GM23248 (cell line): Measurements from ENCODE around the gene NCKIPSD. TPM values are rescaled to one million over a fixed set of nuclear protein-coding genes. Genes with fewer than 3 reads are reported as not detected.

Experiments
- DNase-seq: peaks from one replicate; pipeline ENCODE4 v3.0.0-alpha.2; 2015
- H2AFZ ChIP-seq: fragments of 200-600 bp; sonication (generic); 2 replicates; pipeline ENCODE4 v1.6.1; 2016; ENCODE audit warnings: antibody characterized with exemption
- H3F3A ChIP-seq: fragments of 200-600 bp; sonication (generic); 2 replicates; pipeline ENCODE4 v1.6.1; 2016; ENCODE audit warnings: mild to moderate bottlenecking, antibody characterized with exemption, mixed run types; ENCODE audit not compliant: insufficient read depth
- H3K27ac ChIP-seq: fragments of 200-600 bp; sonication (generic); 2 replicates; pipeline ENCODE4 v1.5.1; 2016; ENCODE audit warnings: mild to moderate bottlenecking
- H3K27me3 ChIP-seq: fragments of 200-600 bp; sonication (generic); replicated peaks from 2 replicates; pipeline ENCODE4 v1.6.1; 2016; ENCODE audit warnings: mild to moderate bottlenecking; ENCODE audit not compliant: insufficient read depth
- H3K36me3 ChIP-seq: fragments of 200-600 bp; sonication (generic); 2 replicates; pipeline ENCODE4 v1.6.1; 2016; ENCODE audit warnings: low read depth, mild to moderate bottlenecking
- H3K4me1 ChIP-seq: fragments of 200-600 bp; sonication (generic); 2 replicates; pipeline ENCODE4 v1.6.1; 2016; ENCODE audit warnings: mild to moderate bottlenecking; ENCODE audit not compliant: insufficient read depth
- H3K4me2 ChIP-seq: fragments of 200-600 bp; sonication (generic); one replicate; pipeline ENCODE4 v1.6.1; 2016; ENCODE audit warnings: mild to moderate bottlenecking; ENCODE audit not compliant: unreplicated experiment
- H3K4me3 ChIP-seq: fragments of 200-600 bp; sonication (generic); 2 replicates; pipeline ENCODE4 v1.5.1; 2016; ENCODE audit warnings: mild to moderate bottlenecking
- H3K79me2 ChIP-seq: fragments of 200-600 bp; sonication (generic); 2 replicates; pipeline ENCODE4 v1.6.1; 2016; ENCODE audit warnings: mild to moderate bottlenecking; ENCODE audit not compliant: insufficient read depth
- H3K9ac ChIP-seq: fragments of 200-600 bp; sonication (generic); 2 replicates; pipeline ENCODE4 v1.6.1; 2016; ENCODE audit warnings: mild to moderate bottlenecking
- H3K9me2 ChIP-seq: fragments of 200-600 bp; sonication (generic); 2 replicates; pipeline ENCODE4 v1.6.1; 2016; ENCODE audit warnings: mixed run types, mild to moderate bottlenecking, moderate library complexity; ENCODE audit not compliant: insufficient read depth
- H3K9me3 ChIP-seq: fragments of 200-600 bp; sonication (generic); one replicate; pipeline ENCODE4 v1.6.1; 2017; ENCODE audit warnings: low read depth
- H4K20me1 ChIP-seq: fragments of 200-600 bp; sonication (generic); 2 replicates; pipeline ENCODE4 v1.6.0; 2016; ENCODE audit not compliant: insufficient read depth
- EZH2 ChIP-seq: fragments of 200-600 bp; sonication (generic); IDR thresholded peaks from 2 replicates; pipeline ENCODE4 v1.6.1; 2018; ENCODE audit warnings: antibody characterized with exemption, mild to moderate bottlenecking; ENCODE audit not compliant: insufficient read depth, poor library complexity, severe bottlenecking
- EZH2phosphoT487 ChIP-seq: fragments of 200-600 bp; sonication (generic); IDR thresholded peaks from 2 replicates; pipeline ENCODE4 v1.6.1; 2018; ENCODE audit warnings: antibody characterized with exemption, moderate library complexity, mild to moderate bottlenecking, low read depth; ENCODE audit not compliant: insufficient read depth
- WGBS, 2 experiments: methylation state at CpG; one replicate each; pipeline ENCODE4 v1.1.6; 2015 to 2017; ENCODE audit warnings: low lambda C conversion rate in 2 of 2, low coverage in 1 of 2; ENCODE audit errors: missing lambda C conversion rate in 2 of 2; 5-methylcytosine and 5-hydroxymethylcytosine counted together
- in situ Hi-C: fragments of 300-500 bp; cut with MboI; formaldehyde crosslinking; loops from 2 replicates; pipeline ENCODE4 v1.15.0; 2020
- polyA plus RNA-seq: library from polyadenylated mRNA; unstranded; fragments of >200 nt; fragmentation: Nextera tagmentation; extraction: Ambion mirVana; gene quantifications from 2 replicates; pipeline ENCODE4 v1.2.1, GENCODE V29; 2016
- total RNA-seq: library from RNA; depleted of rRNA; stranded (reverse); fragments of >200 nt; shearing (Covaris generic); gene quantifications from 2 replicates; pipeline ENCODE4 v1.2.3, GENCODE V29; 2014

The NCKIPSD gene
- total and polyA plus RNA-seq, 2 experiments from 2014 or later = 20.6 to 32.5 TPM

GRCh38 chr3:48700731-48701405 is 15.2 kb upstream of the NCKIPSD start:
- H3K36me3 ChIP-seq = no peaks in the 10 kb centered on the region

GRCh38 chr3:48698891-48699290 is 13.2 kb upstream of the NCKIPSD start:
- Histone ChIP-seq H4K20me1 (peaks cover 6% of the 10 kb centered on the region), H3K4me1 (peaks cover 18% of the 10 kb centered on the region), H3K27me3 (no peaks in the 10 kb centered on the region), H3K9me2 (no peaks in the 10 kb centered on the region), H3K36me3 (0 out of 2 replicates have a peak, but pooled peaks cover under 1% of the 10 kb centered on the region), H3K9me3 (no peaks in the 10 kb centered on the region), H3F3A (peaks cover 24% of the 10 kb centered on the region), H2AFZ (no peak overlapping the region), H3K9ac (no peak overlapping the region), H3K4me2 (no peak overlapping the region), H3K79me2 (peaks cover 87% of the 10 kb centered on the region), H3K4me3 (no peak overlapping the region), H3K27ac (no peak overlapping the region)
- TF ChIP-seq EZH2phosphoT487 (no peak), EZH2 (no peak)
- in situ Hi-C loops = no loop called here
- no peak for DNase-seq
- 97 to 99% methylated on average over 8 of the region's 8 CpGs for WGBS, 2 experiments

More at GRCh38 chr3:48700731-48701405, 15.2 kb upstream of the NCKIPSD start:
- Histone ChIP-seq H3K4me3 (no peak overlapping the region), H4K20me1 (peaks cover 6% of the 10 kb centered on the region), H3K4me1 (peaks cover 11% of the 10 kb centered on the region), H3K9ac (no peak overlapping the region), H3K9me2 (no peaks in the 10 kb centered on the region), H3K79me2 (peaks cover 100% of the 10 kb centered on the region), H3K4me2 (no peak overlapping the region), H3K27ac (no peak overlapping the region), H2AFZ (no peak overlapping the region), H3K27me3 (no peaks in the 10 kb centered on the region), H3K9me3 (no peaks in the 10 kb centered on the region), H3F3A (peaks cover 11% of the 10 kb centered on the region)
- in situ Hi-C loops = no loop called here
- TF ChIP-seq EZH2 (no peak), EZH2phosphoT487 (no peak)
- WGBS, 2 experiments = 92 to 98% methylated on average over 11 of the region's 11 CpGs
- DNase-seq = no peak

GRCh38 chr3:48697952-48698351 is 12.2 kb upstream of the NCKIPSD start:
- no peak overlapping the region for H3K9ac ChIP-seq
- peaks cover 27% of the 10 kb centered on the region for H3K4me1 ChIP-seq
- H3K9me2 ChIP-seq = no peaks in the 10 kb centered on the region
- no peak overlapping the region for H3K27ac ChIP-seq
- no peak overlapping the region for H2AFZ ChIP-seq
- in situ Hi-C loops = no loop called here
- H3K4me2 ChIP-seq = no peak overlapping the region
- TF ChIP-seq EZH2 (no peak), EZH2phosphoT487 (no peak)
- H4K20me1 ChIP-seq = peaks cover 6% of the 10 kb centered on the region
- peaks cover 87% of the 10 kb centered on the region for H3K79me2 ChIP-seq
- H3K4me3 ChIP-seq = no peak overlapping the region
- DNase-seq = peak; percentile 29
- no peaks in the 10 kb centered on the region for H3K9me3 ChIP-seq
- WGBS, 2 experiments = 94 to 98% methylated on average over 3 of the region's 3 CpGs
- peaks cover 10% of the 10 kb centered on the region for H3K36me3 ChIP-seq
- no peaks in the 10 kb centered on the region for H3K27me3 ChIP-seq
- peaks cover 31% of the 10 kb centered on the region for H3F3A ChIP-seq

GRCh38 chr3:48696601-48697000 is 10.9 kb upstream of the NCKIPSD start:
- TF ChIP-seq EZH2phosphoT487 (no peak), EZH2 (no peak)
- Histone ChIP-seq H2AFZ (no peak overlapping the region), H3K27ac (peak overlapping the region; percentile 97)

More at GRCh38 chr3:48696601-48697000, 10.9 kb upstream of the NCKIPSD start:
- H3K9me2 ChIP-seq = no peaks in the 10 kb centered on the region
- H3K9ac ChIP-seq = no peak overlapping the region
- H3K79me2 ChIP-seq = peaks cover 87% of the 10 kb centered on the region
- peaks cover 35% of the 10 kb centered on the region for H3K4me1 ChIP-seq
- H3K27me3 ChIP-seq = no peaks in the 10 kb centered on the region
- no peak for DNase-seq
- H3K4me2 ChIP-seq = no peak overlapping the region
- no peak overlapping the region for H3K4me3 ChIP-seq
- peaks cover 31% of the 10 kb centered on the region for H3F3A ChIP-seq
- peaks cover 6% of the 10 kb centered on the region for H4K20me1 ChIP-seq
- no peaks in the 10 kb centered on the region for H3K9me3 ChIP-seq
- peaks cover 22% of the 10 kb centered on the region for H3K36me3 ChIP-seq
- in situ Hi-C loops = no loop called here
